K562 (cell line): ENCODE data around the gene UQCR11. TPM values are rescaled to one million over a fixed set of nuclear protein-coding genes. Genes with fewer than 3 reads are reported as not detected.
A peak's percentile ranks its signal among the peaks of the same experiment; 100 is the strongest.

Source experiments
- CREB1 ChIP-seq, 2 experiments: sonication (generic) in 1 of 2; formaldehyde crosslinking in 1 of 2; IDR thresholded peaks; 2 replicates each; pipeline versions ENCODE4 v1.6.1 to v1.8.0; 2012 to 2022; ENCODE audit warnings: inconsistent platforms in 1 of 2, mild to moderate bottlenecking in 1 of 2, missing genetic modification reagents in 1 of 2, moderate library complexity in 1 of 2
- DMBX1 ChIP-seq: fragments of 250-450 bp; sonication (Bioruptor Pico); IDR thresholded peaks from 2 replicates; pipeline ENCODE4 v1.8.0; 2022; ENCODE audit warnings: inconsistent platforms, mild to moderate bottlenecking, moderate library complexity, borderline replicate concordance
- E2F6 ChIP-seq, 2 experiments: IDR thresholded peaks; 2 replicates each; pipeline ENCODE4 v1.6.1; 2011; ENCODE audit warnings: borderline replicate concordance in 1 of 2, control low read depth in 1 of 2, low read depth in 1 of 2, low read length in 1 of 2, mild to moderate bottlenecking in 1 of 2, mixed read lengths in 1 of 2, moderate library complexity in 1 of 2; ENCODE audit not compliant: insufficient read depth in 1 of 2, insufficient read length in 1 of 2, poor library complexity in 1 of 2, severe bottlenecking in 1 of 2; ENCODE audit errors: extremely low read depth in 1 of 2
- FIP1L1 ChIP-seq: fragments of 200-400 bp; formaldehyde crosslinking; IDR thresholded peaks from 2 replicates; pipeline ENCODE4 v1.6.1; 2018; ENCODE audit warnings: mild to moderate bottlenecking, low read depth, low read length; ENCODE audit not compliant: poor library complexity, severe bottlenecking
- GABPB1 ChIP-seq: sonication (generic); formaldehyde crosslinking; IDR thresholded peaks from 2 replicates; pipeline ENCODE4 v1.8.0; 2022; ENCODE audit warnings: mild to moderate bottlenecking, missing genetic modification reagents
- HES1 ChIP-seq: fragments of 450-650 bp; IDR thresholded peaks from 2 replicates; pipeline ENCODE4 v1.6.1; 2016; ENCODE audit warnings: low read depth, mild to moderate bottlenecking, moderate library complexity
- KDM2B ChIP-seq: fragments of 250-450 bp; sonication (Bioruptor Pico); IDR thresholded peaks from 2 replicates; pipeline ENCODE4 v1.8.0; 2021; ENCODE audit warnings: mild to moderate bottlenecking, moderate library complexity
- LARP7 ChIP-seq: fragments of 450-650 bp; IDR thresholded peaks from 2 replicates; pipeline ENCODE4 v1.6.1; 2016
- MAFF ChIP-seq: IDR thresholded peaks from 2 replicates; pipeline ENCODE4 v1.6.1; 2012; ENCODE audit warnings: low read length, improper control_type of control experiment
- MAFG ChIP-seq: fragments of 450-650 bp; conservative IDR thresholded peaks from 2 replicates; pipeline ENCODE4 v1.6.1; 2016; ENCODE audit warnings: missing genetic modification characterization, missing compliant biosample characterization
- NR2C1 ChIP-seq, 2 experiments: fragments of 450-650 bp; IDR thresholded peaks; 2 replicates each; pipeline ENCODE4 v1.6.1; 2017; ENCODE audit warnings: mild to moderate bottlenecking in 2 of 2, antibody characterized with exemption in 1 of 2, inconsistent platforms in 1 of 2, missing compliant biosample characterization in 1 of 2, missing genetic modification characterization in 1 of 2
- POU5F1 ChIP-seq: fragments of 150-350 bp; IDR thresholded peaks from 2 replicates; pipeline ENCODE4 v1.6.1; 2014; ENCODE audit warnings: borderline replicate concordance, low read length, low read depth, mild to moderate bottlenecking; ENCODE audit not compliant: partially characterized antibody
- RNF2 ChIP-seq: sonication (generic); IDR thresholded peaks from 2 replicates; pipeline ENCODE4 v1.6.1; 2016
- SMAD3 ChIP-seq: fragments of 450-650 bp; formaldehyde crosslinking; conservative IDR thresholded peaks from 2 replicates; pipeline ENCODE4 v1.4.0; 2020; ENCODE audit warnings: mild to moderate bottlenecking
- STAT5B ChIP-seq: fragments of 250-450 bp; sonication (Bioruptor Pico); IDR thresholded peaks from 2 replicates; pipeline ENCODE4 v1.8.0; 2021; ENCODE audit warnings: mild to moderate bottlenecking, inconsistent platforms
- U2AF2 ChIP-seq: fragments of 200-400 bp; formaldehyde crosslinking; optimal IDR thresholded peaks from 2 replicates; pipeline ENCODE3; 2017; ENCODE audit warnings: low read depth, mild to moderate bottlenecking, low read length
- ZBTB17 ChIP-seq: fragments of 450-650 bp; formaldehyde crosslinking; IDR thresholded peaks from 2 replicates; pipeline ENCODE4 v1.4.0; 2020; ENCODE audit warnings: mild to moderate bottlenecking
- ZBTB9 ChIP-seq: fragments of 450-650 bp; formaldehyde crosslinking; IDR thresholded peaks from 2 replicates; pipeline ENCODE4 v1.4.0; 2020; ENCODE audit warnings: mild to moderate bottlenecking, moderate library complexity
- ZNF3 ChIP-seq: fragments of 250-450 bp; sonication (Bioruptor Pico); IDR thresholded peaks from 2 replicates; pipeline ENCODE4 v1.5.0; 2021; ENCODE audit warnings: mild to moderate bottlenecking, moderate library complexity
- ZNF354B ChIP-seq: fragments of 250-450 bp; sonication (Bioruptor Pico); IDR thresholded peaks from 2 replicates; pipeline ENCODE4 v1.4.0; 2020
- polyA plus RNA-seq, 8 experiments: library from polyadenylated mRNA; depleted of rRNA in 4 of 8; stranded (reverse) in 5 of 8; unstranded in 3 of 8; fragments of >200 nt; fragmentation: Nextera tagmentation in 2 of 8; fragmentation: Illumina TruSeq in 1 of 8; extraction: Ambion mirVana in 2 of 8; extraction: Trizol in 1 of 8; gene quantifications; 2 replicates each; pipeline versions ENCODE4 v1.2.1 to v1.2.3, GENCODE V29; 2011 to 2014; ENCODE audit warnings: inconsistent platforms in 1 of 8, missing spikeins in 1 of 8
- total RNA-seq, 7 experiments: library from RNA; depleted of rRNA in 6 of 7; stranded (reverse); fragments of >200 nt in 6 of 7; fragmentation: Illumina TruSeq in 2 of 7; extraction: Trizol in 2 of 7; gene quantifications; 2 replicates each; pipeline versions ENCODE4 v1.2.1 to v1.2.3, GENCODE V29; 2011 to 2021; ENCODE audit warnings: low replicate concordance in 1 of 7

UQCR11 gene
- total and polyA plus RNA-seq, 9 of the 15 experiments (the other 6 are each of a cell fraction or from before 2014, with no cell fraction given) = 57.6 to 394 (median 259) TPM

- TF ChIP-seq E2F6 (IDR thresholded peaks at IDR 0.05; ENCODE audit: borderline replicate concordance in 1 of 2, extremely low read depth in 1 of 2, insufficient read depth in 1 of 2, insufficient read length in 1 of 2, low read depth in 1 of 2, low read length in 1 of 2, poor library complexity in 1 of 2, severe bottlenecking in 1 of 2) (peak; percentile 15 to 66), SMAD3 (CRISPR knock-in tag) (no peak), LARP7 (peak; percentile 57; the same call in 1 of the 2 replicates), ZBTB17 (CRISPR knock-in tag) (0 out of 2 replicates have a peak, but pooled peaks have one; percentile 42), STAT5B (CRISPR knock-in tag) (no peak), ZBTB9 (CRISPR knock-in tag) (no peak), FIP1L1 (peak; percentile 26), U2AF2 (no peak), GABPB1 (CRISPR knock-in tag) (peak; percentile 81), DMBX1 (CRISPR knock-in tag) (no peak), MAFF (no peak), RNF2 (no peak), ZNF354B (CRISPR knock-in tag) (no peak), CREB1 (IDR thresholded peaks at IDR 0.05) (no peak; the same call in 1 of the 2 replicates), CREB1 (CRISPR knock-in tag; IDR thresholded peaks at IDR 0.05) (no peak; the same call in 1 of the 2 replicates), POU5F1 (no peak), ZNF3 (CRISPR knock-in tag) (no peak), HES1 (no peak), NR2C1 (IDR thresholded peaks at IDR 0.05) (0 out of 2 replicates have a peak, but pooled peaks have one; percentile 60), NR2C1 (tag; IDR thresholded peaks at IDR 0.05) (0 out of 2 replicates have a peak, but pooled peaks have one; percentile 13), KDM2B (CRISPR knock-in tag) (no peak), MAFG (tag) (no peak)
These were observed at the start of gene UQCR11 (continued) for GRCh38 chr19:1605236-1606137.
